ENCODE data around the gene KIF19. TPM values are rescaled to one million over a fixed set of nuclear protein-coding genes. Genes with fewer than 3 reads are reported as not detected.

KIF19 gene
- total RNA-seq, 2 donors from 2014 or later, result 0.27 to 2.4 TPM

DNA sequence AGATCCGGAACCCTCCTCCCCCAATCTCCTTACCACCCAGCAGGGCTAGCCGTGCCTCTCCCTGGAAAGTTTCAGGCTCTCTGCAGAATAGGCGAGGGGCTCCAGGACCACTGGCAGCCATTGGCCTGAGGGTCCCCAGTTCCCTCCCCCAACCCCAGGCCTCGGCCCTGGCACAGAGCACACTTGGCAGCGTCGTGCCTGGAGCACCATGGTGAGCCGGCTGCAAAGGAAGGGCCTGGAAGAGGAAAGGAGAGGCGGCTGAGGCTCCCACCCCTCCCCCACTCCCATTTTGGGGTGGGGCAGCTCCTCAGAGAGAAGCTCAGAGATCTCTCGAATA is 36.0 kb downstream of the KIF19 start:
- TF ChIP-seq, protein P1, sequence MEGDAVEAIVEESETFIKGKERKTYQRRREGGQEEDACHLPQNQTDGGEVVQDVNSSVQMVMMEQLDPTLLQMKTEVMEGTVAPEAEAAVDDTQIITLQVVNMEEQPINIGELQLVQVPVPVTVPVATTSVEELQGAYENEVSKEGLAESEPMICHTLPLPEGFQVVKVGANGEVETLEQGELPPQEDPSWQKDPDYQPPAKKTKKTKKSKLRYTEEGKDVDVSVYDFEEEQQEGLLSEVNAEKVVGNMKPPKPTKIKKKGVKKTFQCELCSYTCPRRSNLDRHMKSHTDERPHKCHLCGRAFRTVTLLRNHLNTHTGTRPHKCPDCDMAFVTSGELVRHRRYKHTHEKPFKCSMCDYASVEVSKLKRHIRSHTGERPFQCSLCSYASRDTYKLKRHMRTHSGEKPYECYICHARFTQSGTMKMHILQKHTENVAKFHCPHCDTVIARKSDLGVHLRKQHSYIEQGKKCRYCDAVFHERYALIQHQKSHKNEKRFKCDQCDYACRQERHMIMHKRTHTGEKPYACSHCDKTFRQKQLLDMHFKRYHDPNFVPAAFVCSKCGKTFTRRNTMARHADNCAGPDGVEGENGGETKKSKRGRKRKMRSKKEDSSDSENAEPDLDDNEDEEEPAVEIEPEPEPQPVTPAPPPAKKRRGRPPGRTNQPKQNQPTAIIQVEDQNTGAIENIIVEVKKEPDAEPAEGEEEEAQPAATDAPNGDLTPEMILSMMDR (conservative IDR thresholded peaks at IDR 0.05), result no peak
- H3K4me3 ChIP-seq (ENCODE audit: low read length), result no peak overlapping the region
- no peaks in the 10 kb centered on the region for H3K4me1 ChIP-seq (ENCODE audit: control insufficient read depth, insufficient read depth, low read length)
- no peaks in the 10 kb centered on the region for H3K36me3 ChIP-seq (ENCODE audit: control insufficient read depth, insufficient read depth, low read length)
- no peaks in the 10 kb centered on the region for H3K9me3 Mint-ChIP-seq
- no peaks in the 10 kb centered on the region for H3K36me3 Mint-ChIP-seq (ENCODE audit: low read depth)
- H3K27me3 Mint-ChIP-seq (ENCODE audit: insufficient read depth), result peaks cover 42% of the 10 kb centered on the region
- H3K27ac ChIP-seq (ENCODE audit: low read depth, low read length), result peak overlapping the region; percentile 91
- no peaks in the 10 kb centered on the region for H3K9me3 ChIP-seq (ENCODE audit: control insufficient read depth, low read length)
- no peak overlapping the region for H3K4me3 Mint-ChIP-seq
- no peak overlapping the region for H3K27ac Mint-ChIP-seq
- DNase-seq, result no peak
- H3K9ac ChIP-seq (ENCODE audit: extremely low read depth, low read length, poor library complexity, severe bottlenecking), result no peak overlapping the region
- peaks cover 2% of the 10 kb centered on the region for H3K4me1 Mint-ChIP-seq
- WGBS, 2 experiments (ENCODE audit: insufficient coverage in 1 of 2, insufficient read length in 1 of 2), result 17 to 64% methylated on average over 1 to 8 of the region's 9 CpGs
- peaks cover 26% of the 10 kb centered on the region for H3K27me3 ChIP-seq (ENCODE audit: control insufficient read depth, insufficient read depth, low read length, poor library complexity, severe bottlenecking)

DNA sequence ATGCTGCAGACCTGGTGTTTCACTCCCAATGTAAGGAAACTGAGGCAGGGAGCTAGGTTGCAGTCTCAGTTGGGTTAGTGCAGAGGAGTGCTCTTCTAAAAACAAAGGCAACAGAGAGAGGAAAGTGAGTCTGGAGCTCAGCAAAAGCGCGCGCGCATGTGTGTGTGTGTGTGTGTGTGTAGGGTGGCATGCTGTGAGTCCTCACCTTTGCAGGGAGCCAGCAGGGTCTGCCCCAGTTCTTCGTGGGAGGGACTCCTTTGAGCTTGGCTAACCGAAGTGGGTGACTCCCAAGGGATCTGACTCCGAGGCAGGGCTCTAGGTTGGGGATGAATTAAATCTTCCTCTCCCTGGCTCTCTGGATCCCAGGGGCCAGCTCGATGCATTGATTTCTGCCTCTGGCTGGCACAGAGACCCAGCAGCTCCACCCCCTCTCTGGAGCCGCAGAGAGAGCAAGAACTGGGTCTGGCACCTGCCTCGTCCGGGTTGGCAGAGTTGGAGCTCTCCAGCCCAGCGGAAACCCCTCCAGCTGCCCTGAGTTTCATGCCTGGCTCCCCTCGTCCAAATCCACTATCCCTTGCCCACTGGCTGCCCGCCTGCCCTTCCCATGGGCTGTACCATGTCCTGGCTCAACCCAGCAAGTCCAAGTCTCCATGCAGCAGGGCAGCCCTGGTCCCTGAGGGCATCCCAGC is 36.9 kb downstream of the KIF19 start:
- H3K4me1 Mint-ChIP-seq, result no peaks in the 10 kb centered on the region
- H3K4me3 ChIP-seq (ENCODE audit: low read length), result no peak overlapping the region
- no peaks in the 10 kb centered on the region for H3K9me3 ChIP-seq (ENCODE audit: control insufficient read depth, low read length)
- TF ChIP-seq, protein P1 (conservative IDR thresholded peaks at IDR 0.05), result no peak
- H3K36me3 ChIP-seq (ENCODE audit: control insufficient read depth, insufficient read depth, low read length), result no peaks in the 10 kb centered on the region
- H3K27ac Mint-ChIP-seq, result no peak overlapping the region
- peak overlapping the region; percentile 91 for H3K27ac ChIP-seq (ENCODE audit: low read depth, low read length)
- H3K9me3 Mint-ChIP-seq, result no peaks in the 10 kb centered on the region
- H3K9ac ChIP-seq (ENCODE audit: extremely low read depth, low read length, poor library complexity, severe bottlenecking), result no peak overlapping the region
- H3K27me3 Mint-ChIP-seq (ENCODE audit: insufficient read depth), result peaks cover 42% of the 10 kb centered on the region
- no peak overlapping the region for H3K4me3 Mint-ChIP-seq
- H3K27me3 ChIP-seq (ENCODE audit: control insufficient read depth, insufficient read depth, low read length, poor library complexity, severe bottlenecking), result peaks cover 17% of the 10 kb centered on the region
- no peaks in the 10 kb centered on the region for H3K4me1 ChIP-seq (ENCODE audit: control insufficient read depth, insufficient read depth, low read length)
- H3K36me3 Mint-ChIP-seq (ENCODE audit: low read depth), result no peaks in the 10 kb centered on the region
- DNase-seq, result no peak
- WGBS, 2 experiments (ENCODE audit: insufficient coverage in 1 of 2, insufficient read length in 1 of 2), result 86 to 92% methylated on average over 4 to 14 of the region's 14 CpGs

DNA sequence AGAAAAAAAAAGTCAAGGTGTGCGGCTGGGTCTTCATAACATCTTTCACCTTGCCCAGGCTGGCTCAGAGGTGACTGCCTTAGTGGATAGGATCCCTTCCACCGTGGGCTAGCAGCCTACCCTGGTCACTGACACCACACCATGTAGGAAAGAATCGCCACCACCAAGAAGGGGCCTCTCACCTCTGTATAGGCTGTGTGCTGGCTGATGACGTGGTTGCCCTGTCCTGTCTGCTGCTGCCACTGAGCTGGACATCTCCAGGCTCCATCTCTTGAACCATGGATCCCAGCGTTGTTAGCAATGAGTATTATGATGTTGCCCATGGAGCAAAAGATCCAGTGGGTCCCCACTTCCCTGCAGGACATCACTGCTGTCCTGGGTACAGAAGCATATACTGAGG is 41.2 kb downstream of the KIF19 start, which contains the start of gene GPR142:
TSS of gene GPR142 (plus strand) at position 301 of the 400 bp plus-strand sequence. CDS start 2,035 bp downstream, outside the sequence.
- H3K27me3 ChIP-seq (ENCODE audit: control insufficient read depth, insufficient read depth, low read length, poor library complexity, severe bottlenecking), result peaks cover 8% of the 10 kb centered on the region
- TF ChIP-seq, protein P1 (conservative IDR thresholded peaks at IDR 0.05), result no peak
- no peak for DNase-seq
- WGBS, 2 experiments (ENCODE audit: insufficient coverage in 1 of 2, insufficient read length in 1 of 2), result 92 to 93% methylated on average over 2 to 5 of the region's 5 CpGs
- no peak within 1 kb of the TSS for H3K27ac ChIP-seq (ENCODE audit: low read depth, low read length)
- H3K9ac ChIP-seq (ENCODE audit: extremely low read depth, low read length, poor library complexity, severe bottlenecking), result no peak within 1 kb of the TSS
- Mint-ChIP-seq H3K27me3 (ENCODE audit: insufficient read depth) (peaks cover 28% of the 10 kb centered on the region), H3K4me3 (no peak within 1 kb of the TSS), H3K36me3 (ENCODE audit: low read depth) (no peaks in the 10 kb centered on the region), H3K9me3 (no peaks in the 10 kb centered on the region), H3K27ac (no peak within 1 kb of the TSS), H3K4me1 (peaks cover 2% of the 10 kb centered on the region)
- no peaks in the 10 kb centered on the region for H3K36me3 ChIP-seq (ENCODE audit: control insufficient read depth, insufficient read depth, low read length)
- H3K4me3 ChIP-seq (ENCODE audit: low read length), result no peak within 1 kb of the TSS
- H3K9me3 ChIP-seq (ENCODE audit: control insufficient read depth, low read length), result no peaks in the 10 kb centered on the region
- no peaks in the 10 kb centered on the region for H3K4me1 ChIP-seq (ENCODE audit: control insufficient read depth, insufficient read depth, low read length)

All from endodermal cell (in vitro differentiated cells).